WI38 (cell line): ENCODE data around the gene KCNG2.

Experiments
- H3K4me3 ChIP-seq: 2 replicates; pipeline ENCODE4 v1.5.1; 2011; ENCODE audit warnings: low read depth, mild to moderate bottlenecking, control low read depth, low read length
- CTCF ChIP-seq: IDR thresholded peaks from 2 replicates; pipeline ENCODE4 v1.5.1; 2012; ENCODE audit warnings: low read depth, mild to moderate bottlenecking, control low read depth, low read length

KCNG2 gene

GRCh38 chr18:79912409-79912991, 114.8 kb downstream of the KCNG2 start:
- TF ChIP-seq CTCF: no peak
- no peak overlapping the region for H3K4me3 ChIP-seq

GRCh38 chr18:79912994-79913831, 115.5 kb downstream of the KCNG2 start:
- H3K4me3 ChIP-seq: no peak overlapping the region
- no peak for TF ChIP-seq CTCF

GRCh38 chr18:79914614-79915160, 116.9 kb downstream of the KCNG2 start:
- TF ChIP-seq CTCF: no peak
- H3K4me3 ChIP-seq: no peak overlapping the region

GRCh38 chr18:79915161-79916127, 117.7 kb downstream of the KCNG2 start:
- TF ChIP-seq CTCF: no peak
- no peak overlapping the region for H3K4me3 ChIP-seq

- H3K4me3 ChIP-seq: no peak overlapping the region
- TF ChIP-seq CTCF: no peak
Measured at GRCh38 chr18:79916128-79916494, 118.4 kb downstream of the KCNG2 start.

GRCh38 chr18:79916546-79917168, 118.9 kb downstream of the KCNG2 start:
- no peak overlapping the region for H3K4me3 ChIP-seq
- TF ChIP-seq CTCF: no peak
